HG03139 (cell line): ENCODE data around the gene DIPK2B.

ENCODE experiments used
- ATAC-seq: cut with Tn5 transposase; IDR thresholded peaks from one replicate; pipeline ENCODE4 v1.9.1; 2021; ENCODE audit not compliant: unreplicated experiment

The DIPK2B gene

DNA sequence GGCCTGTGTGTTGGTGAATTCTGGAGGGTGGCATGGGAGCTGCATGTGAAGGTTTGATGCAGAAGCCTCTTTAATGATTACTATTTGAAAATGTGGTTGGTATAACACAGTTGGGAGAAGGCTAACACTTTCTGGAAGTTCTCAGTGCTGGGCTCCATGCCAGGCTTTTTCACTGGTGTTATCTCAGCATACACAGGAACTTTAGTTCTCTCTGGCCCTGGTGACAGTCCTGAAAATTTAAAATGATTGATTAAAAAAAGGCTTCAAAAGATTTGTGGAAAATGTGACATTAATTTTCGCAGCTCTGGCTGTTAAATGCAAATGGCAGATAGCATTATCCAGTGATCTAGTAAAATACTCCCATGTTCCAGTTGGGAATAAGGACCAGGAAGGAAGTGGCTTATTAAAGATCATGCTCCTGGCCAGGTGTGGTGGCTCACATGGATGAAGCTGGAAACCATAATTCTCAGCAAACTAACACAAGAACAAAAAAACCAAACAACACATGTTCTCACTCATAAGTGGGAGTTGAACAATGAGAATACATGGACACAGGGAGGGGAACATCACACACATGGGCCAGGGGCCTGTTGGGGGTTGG is 36.6 kb downstream of the DIPK2B start:
- ATAC-seq, result no peak

DNA sequence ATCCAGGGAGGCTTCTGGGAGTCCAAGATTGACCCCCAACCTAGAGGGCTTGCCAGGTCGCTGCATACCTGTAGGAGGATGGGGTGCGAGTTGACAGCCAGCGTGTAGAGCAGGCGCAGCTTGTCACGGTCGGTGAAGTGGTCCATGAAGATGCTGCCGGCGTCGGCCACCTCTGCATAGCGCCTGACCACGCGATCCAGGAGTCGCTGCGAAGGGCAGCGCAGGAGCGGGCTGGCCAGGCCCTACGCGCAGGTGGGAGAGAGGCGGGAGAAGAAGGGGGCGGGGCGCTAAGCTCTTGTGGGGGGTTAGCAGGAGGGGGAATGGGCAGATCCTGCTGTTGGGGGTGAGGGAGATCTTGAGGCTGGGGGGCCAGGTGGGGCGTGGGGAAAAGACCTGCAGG is 43.0 kb downstream of the DIPK2B start:
- no peak for ATAC-seq

DNA sequence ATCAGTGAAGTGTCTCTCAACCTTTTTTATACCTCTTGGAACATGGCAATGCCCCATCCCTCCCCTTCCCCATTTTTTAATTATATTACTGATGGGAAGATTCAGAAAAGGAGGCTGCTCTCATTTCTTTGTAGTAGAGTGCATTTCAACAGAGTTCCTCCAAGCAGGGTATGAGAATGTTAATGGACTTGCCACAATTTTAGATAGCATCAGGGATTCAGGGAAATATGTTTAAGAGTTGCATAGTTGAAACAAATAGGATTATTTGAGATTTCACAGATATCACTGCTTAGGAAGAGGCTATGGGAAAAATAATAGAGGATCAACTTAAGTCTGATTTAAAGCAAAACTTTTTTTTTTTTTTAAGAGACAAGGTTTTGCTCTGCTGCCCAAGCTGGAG is 46.2 kb downstream of the DIPK2B start:
- ATAC-seq, result no peak

DNA sequence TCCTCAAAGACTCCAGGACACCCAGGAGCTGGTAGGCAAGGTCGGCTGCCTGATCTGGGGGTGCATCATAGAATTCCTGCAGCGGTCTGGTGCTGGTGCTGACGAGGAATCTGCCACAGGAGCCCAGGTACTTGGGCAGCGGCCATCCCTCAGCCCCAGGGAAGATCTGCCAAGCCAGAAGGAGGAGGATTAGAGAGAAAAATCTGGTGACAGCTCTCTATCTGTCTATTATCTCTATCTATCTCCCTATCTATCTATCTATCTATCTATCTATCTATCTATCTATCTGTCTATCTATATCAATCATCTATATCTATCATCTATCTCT is 46.7 kb downstream of the DIPK2B start:
- ATAC-seq, result no peak
